ENCODE data around the gene RPRD1A.
"Not testable (repeated sequence)": the region's sequence is repeated elsewhere in the genome, so short reads cannot be mapped to it uniquely, and the experiment has no call there.

Gene RPRD1A

DNA sequence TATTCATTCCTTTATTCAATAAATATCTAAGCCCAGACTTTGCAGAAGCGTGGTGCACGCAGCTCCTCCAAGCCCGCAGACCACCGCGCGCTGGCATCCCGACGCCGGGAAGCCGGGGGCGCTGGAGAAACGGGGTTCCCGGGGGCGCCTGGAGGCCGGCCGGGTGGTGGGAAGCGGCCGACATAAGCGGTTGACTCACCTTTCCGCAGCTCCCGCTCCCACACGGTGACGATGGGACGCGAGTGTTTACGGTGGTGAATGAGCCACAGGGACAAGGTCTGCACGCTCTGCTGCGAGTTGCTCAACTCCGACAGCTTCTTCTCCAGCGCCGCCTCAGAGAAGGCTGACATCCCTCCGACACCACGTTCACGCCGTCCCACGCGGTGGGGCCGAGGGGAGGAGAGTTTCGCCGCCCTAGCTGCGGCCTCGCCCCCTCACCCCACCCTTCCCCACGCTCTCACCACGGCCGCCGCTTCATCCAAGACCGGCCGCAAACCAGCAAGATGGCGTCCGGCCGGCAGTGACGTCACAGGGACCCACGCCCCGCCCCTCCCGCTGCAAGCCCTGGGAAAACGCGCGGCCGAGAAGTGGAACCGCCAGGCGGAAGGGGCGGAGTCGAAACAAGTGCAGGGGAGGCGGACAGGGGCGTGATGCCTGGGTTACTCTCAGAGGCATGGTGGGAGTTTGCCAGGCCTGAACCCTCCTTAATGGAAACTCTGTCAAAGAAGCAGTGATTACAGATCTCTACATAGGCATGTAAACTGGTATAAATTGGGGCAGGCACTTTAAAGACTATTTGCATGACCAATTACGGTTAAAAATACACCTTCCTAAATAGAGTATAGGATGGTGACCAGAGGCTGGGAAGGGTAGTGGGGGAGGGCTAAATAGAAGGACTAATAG lies at the start of gene RPRD1A:
TSS of gene RPRD1A (minus strand) at position 505 of the 903 bp plus-strand sequence. CDS start at position 350, 155 bp downstream.
- peak; percentile 98 for DNase-seq

DNA sequence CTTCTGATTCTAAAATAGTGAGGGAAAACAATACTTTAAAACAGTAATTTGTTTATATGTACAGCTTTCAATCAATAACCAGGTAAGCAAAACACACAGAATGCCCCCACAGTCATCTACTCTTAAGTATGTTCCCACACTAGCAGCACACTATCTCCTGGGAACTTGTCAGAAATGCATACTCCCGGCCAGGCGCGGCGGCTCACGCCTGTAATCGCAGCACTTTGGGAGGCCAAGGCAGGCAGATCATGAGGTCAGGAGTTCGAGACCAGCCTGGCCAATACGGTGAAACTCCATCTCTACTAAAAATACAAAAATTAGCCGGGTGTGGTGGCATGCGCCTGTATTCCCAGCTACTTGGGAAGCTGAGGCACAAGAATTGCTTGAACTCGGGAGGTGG lies 49.4 kb upstream of the RPRD1A start:
- DNase-seq, result not testable (repeated sequence)

- DNase-seq, result no peak
Measured at GRCh38 chr18:36114738-36115137, 47.4 kb upstream of the RPRD1A start.

- DNase-seq, result no peak
Measured at GRCh38 chr18:36114251-36114650, 46.9 kb upstream of the RPRD1A start.

DNA sequence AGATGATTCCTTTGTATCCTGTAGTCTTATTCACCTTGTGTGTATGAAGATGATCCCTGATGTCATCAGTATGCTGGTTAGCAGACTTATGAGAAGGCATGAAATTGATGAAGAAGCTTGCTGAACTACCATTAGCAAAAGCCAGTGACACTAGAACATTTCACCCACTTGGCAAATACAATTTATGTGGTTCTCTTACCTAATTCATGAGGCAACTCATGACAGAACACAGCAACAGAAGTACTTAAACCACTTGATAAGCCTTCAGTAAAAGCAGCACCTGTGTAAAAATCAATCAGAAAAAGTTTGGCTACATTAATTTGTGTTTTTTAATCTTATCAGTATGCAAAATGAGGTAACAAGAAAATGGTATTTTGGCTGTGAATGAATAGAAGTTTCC lies 44.9 kb upstream of the RPRD1A start:
- DNase-seq, result no peak

- DNase-seq, result no peak
Measured at GRCh38 chr18:36109737-36110136, 42.4 kb upstream of the RPRD1A start.

- no peak for DNase-seq
Measured at GRCh38 chr18:36108601-36109000, 41.2 kb upstream of the RPRD1A start.

GRCh38 chr18:36108196-36108595 lies 40.8 kb upstream of the RPRD1A start:
- DNase-seq, result no peak

DNA sequence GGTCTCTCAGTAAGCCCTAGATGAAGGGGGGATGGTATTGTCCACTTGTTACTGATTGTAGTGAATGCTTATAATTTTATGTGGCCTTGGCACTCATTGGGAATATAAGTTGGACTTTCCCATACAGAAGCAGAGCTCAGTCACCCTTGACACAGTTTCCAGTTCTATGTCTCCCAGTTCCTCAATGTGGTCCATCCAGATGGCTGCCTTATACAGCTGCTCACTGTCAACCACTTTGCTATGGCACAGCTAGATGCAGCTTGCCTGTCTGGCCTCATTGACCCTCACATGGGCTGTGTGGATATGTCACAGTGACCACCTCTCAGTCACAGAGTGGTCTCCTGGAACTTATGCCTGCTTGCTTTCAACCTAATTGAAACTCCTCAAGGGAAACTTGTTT lies 40.1 kb upstream of the RPRD1A start:
- no peak for DNase-seq

DNA sequence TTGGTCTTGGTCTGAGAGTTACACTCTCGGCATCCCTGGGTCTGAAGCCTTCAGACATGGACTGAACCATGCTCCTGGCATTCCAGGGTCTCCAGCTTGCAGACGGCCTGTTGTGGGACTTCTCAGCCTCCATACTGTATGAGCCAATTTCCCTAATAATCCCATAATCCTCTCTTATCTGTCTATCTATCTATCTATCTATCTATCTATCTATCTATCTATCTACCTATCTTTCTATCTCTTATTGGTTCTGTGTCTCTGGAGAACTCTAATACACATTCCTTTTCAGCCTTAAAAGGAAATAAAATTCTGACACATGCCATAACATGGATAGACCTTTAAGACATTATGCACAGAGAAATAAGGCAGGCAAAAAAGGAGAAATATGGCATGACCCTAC lies 37.4 kb upstream of the RPRD1A start:
- no peak for DNase-seq

DNA sequence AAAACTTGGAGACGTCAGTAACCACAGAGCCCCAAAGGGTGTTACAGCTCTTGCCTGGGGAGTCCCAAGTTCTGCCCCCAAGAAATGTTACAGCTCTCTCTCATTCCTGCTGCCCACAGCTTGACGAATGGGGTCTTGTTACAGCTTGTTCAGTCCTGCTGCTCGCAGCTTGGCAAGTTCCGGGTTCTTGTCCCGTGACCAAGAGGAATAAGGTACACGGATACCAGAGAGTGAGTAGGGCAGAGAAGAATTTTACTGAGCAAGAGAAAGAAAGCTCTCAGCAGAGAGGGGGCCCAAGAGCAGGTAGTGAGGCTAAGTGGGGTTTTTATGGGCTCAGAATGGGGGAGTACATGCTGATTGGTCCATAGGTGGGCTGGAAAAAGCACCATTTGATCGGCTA lies 34.6 kb upstream of the RPRD1A start:
- DNase-seq, result no peak

DNA sequence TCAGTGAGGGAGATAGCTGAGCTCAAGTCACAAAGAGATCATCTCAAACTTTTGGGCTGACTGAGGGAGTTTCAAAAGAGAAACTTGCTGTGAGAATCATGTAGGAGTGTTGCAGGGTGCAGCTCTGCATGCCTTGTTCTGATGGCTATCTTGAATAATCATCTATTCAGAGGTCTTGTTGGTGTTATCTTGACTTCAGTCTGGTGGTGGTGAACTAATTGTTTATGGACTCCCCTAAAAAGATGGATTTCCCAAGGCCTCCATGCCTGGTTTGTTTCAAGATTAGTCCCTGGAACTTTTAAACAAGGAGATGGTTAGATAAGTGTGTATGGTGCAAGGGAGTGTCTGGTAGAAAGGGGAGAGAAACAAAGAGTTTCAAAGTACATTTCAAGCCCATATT lies 32.0 kb upstream of the RPRD1A start:
- no peak for DNase-seq

- DNase-seq, result no peak
Measured at GRCh38 chr18:36096955-36097354, 29.6 kb upstream of the RPRD1A start.

- no peak for DNase-seq
Measured at GRCh38 chr18:36095936-36096519, 28.7 kb upstream of the RPRD1A start.

- DNase-seq, result no peak
Measured at GRCh38 chr18:36094431-36094830, 27.1 kb upstream of the RPRD1A start.

GRCh38 chr18:36092116-36092515 lies 24.8 kb upstream of the RPRD1A start:
- DNase-seq, result not testable (repeated sequence)

DNA sequence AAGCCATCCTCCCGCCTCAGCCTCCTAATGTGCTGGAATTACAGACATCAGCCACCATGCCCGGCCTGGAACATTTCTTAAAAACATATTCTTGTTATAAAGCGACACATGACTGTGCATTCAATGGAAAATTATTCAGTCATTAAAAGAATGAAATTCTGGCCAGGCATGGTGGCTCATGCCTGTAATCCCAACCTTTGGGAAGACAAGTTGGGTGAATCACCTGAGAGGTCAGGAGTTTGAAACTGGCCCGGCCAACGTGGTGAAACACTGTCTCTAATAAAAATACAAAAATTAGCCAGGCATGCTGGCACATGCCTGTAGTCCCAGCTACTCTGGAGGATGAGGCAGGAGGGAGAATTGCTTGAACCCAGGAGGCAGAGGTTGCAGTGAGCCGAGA lies 21.6 kb upstream of the RPRD1A start:
- DNase-seq, result no peak

DNA sequence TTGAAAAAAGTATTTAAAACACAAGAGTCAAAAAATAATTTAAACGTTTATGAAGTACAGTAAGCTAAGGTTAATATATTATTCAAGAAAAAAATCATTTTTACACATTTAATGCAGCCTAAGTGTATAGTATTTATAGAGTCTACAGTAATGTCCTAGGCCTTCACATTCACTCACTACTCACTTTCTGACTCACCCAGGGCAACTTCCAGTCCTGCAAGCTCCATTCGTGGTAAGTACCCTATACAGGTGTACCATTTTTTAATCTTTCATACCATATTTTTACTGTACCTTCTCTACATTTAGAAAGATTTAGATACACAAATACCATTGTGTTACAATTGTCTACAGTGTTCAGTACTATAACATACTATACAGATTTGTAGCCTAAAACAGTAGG lies 20.9 kb upstream of the RPRD1A start:
- DNase-seq, result no peak

GRCh38 chr18:36086186-36086585 lies 18.8 kb upstream of the RPRD1A start:
- DNase-seq, result no peak

DNA sequence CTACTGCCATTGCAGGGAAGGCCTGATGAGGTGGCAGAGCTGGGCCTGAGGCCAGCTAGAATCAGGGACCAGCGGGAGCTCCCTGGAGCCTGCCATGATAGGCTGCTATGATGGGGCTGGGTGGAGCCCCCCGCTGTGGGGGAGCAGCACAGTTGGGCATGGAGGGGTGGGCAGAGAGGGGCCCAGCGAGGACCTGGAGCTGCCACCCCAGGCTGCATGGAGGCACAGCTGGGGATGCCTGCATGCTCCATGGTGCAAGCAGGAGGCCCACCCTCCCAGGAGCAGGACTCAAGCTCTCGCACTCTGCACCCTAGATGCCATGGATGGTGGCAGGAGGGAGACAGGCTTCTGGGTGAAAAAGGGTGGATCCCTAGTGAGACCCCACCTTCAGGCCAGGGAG lies 17.8 kb upstream of the RPRD1A start:
- DNase-seq, result no peak

- DNase-seq, result no peak
Measured at GRCh38 chr18:36083729-36084128, 16.4 kb upstream of the RPRD1A start.

- DNase-seq, result not testable (repeated sequence)
Measured at GRCh38 chr18:36081118-36081517, 13.8 kb upstream of the RPRD1A start.

DNA sequence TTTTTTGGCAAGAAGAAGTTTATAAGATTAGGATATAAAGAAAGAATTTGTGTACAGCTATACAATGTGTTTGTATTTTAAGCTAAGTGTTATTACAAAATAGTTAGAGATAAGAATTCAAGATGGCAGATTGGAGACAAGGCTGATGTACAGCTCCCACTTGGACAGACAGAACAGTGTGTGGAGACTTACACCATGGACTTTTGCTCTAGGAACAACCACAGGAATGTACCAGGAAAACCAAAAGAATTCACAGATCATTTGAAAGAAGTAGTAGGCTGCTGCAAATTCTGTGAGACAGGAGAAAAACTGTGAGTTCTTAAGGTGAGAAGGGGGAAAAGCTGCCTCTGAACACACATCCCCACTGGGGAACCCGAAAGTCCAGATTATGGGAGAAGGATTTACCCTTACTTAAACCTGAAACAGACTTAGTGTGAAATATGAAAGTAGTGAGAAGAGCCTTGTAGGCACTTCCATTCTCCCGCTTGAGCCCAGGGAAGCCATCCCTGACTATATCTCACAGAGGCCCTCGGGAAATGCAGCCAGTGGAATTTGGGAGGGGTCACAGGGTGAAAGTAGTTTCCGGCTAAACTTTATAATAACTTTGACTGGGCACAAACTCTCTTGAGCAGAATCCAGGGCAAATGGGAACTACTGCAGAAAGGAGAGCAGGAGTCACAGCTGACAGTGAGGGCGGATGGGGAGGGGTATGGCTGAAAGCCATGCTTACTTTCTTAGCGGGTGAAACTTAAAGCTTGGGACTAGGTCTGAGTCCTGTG lies 11.6 kb upstream of the RPRD1A start:
- DNase-seq, result no peak

DNA sequence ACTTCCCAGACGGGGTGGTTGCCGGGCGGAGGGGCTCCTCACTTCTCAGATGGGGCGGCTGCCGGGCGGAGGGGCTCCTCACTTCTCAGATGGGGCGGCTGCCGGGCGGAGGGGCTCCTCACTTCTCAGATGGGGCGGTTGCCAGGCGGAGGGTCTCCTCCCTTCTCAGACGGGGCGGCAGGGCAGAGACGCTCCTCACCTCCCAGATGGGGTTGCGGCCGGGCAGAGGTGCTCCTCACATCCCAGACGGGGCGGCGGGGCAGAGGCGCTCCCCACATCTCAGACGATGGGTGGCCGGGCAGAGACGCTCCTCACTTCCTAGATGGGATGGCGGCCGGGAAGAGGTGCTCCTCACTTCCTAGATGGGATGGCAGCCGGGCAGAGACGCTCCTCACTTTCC lies 10.4 kb upstream of the RPRD1A start:
- not testable (repeated sequence) for DNase-seq

Measured in CD4-positive, alpha-beta T cell treated with Interleukin-17A for 4 hours (primary cell).